Liver (tissue), 9 donors: Measurements from ENCODE around the gene KRT85. TPM values are rescaled to one million over a fixed set of nuclear protein-coding genes. Genes with fewer than 3 reads are reported as not detected.

Experiments
- DNase-seq: peaks from one replicate; pipeline ENCODE4 v3.0.0-alpha.2; 2017; ENCODE audit warnings: low spot score
- H3K27ac ChIP-seq, 2 donors: one replicate each; pipeline ENCODE4 v1.7.0; 2013; ENCODE audit warnings: inconsistent platforms in 2 of 2, low read length in 2 of 2, control low read depth in 1 of 2, low read depth in 1 of 2, mild to moderate bottlenecking in 1 of 2
- H3K27me3 ChIP-seq, 4 donors: one replicate each; pipeline versions ENCODE4 v1.6.1 to v1.7.0; 2013; ENCODE audit warnings: low read length in 3 of 4, inconsistent platforms in 1 of 4, mild to moderate bottlenecking in 1 of 4, moderate library complexity in 1 of 4; ENCODE audit not compliant: control insufficient read depth in 4 of 4, insufficient read depth in 4 of 4
- H3K36me3 ChIP-seq, 4 donors: one replicate each; pipeline versions ENCODE4 v1.6.1 to v1.7.0; 2013; ENCODE audit warnings: low read length in 3 of 4, mild to moderate bottlenecking in 3 of 4, low read depth in 1 of 4, moderate library complexity in 1 of 4; ENCODE audit not compliant: control insufficient read depth in 4 of 4, insufficient read depth in 3 of 4
- H3K4me1 ChIP-seq, 4 donors: one replicate each; pipeline versions ENCODE4 v1.6.1 to v1.7.0; 2013; ENCODE audit warnings: low read length in 3 of 4, mild to moderate bottlenecking in 3 of 4, moderate library complexity in 1 of 4; ENCODE audit not compliant: control insufficient read depth in 4 of 4, insufficient read depth in 4 of 4
- H3K4me3 ChIP-seq, 3 donors: one replicate each; pipeline versions ENCODE4 v1.6.1 to v1.7.0; 2013; ENCODE audit warnings: low read length in 3 of 3, control low read depth in 1 of 3, low read depth in 1 of 3, mild to moderate bottlenecking in 1 of 3
- H3K9ac ChIP-seq, 2 donors: one replicate each; pipeline ENCODE4 v1.7.0; 2013; ENCODE audit warnings: low read length in 2 of 2, mild to moderate bottlenecking in 2 of 2, moderate library complexity in 2 of 2, control low read depth in 1 of 2, low read depth in 1 of 2
- H3K9me3 ChIP-seq, 4 donors: one replicate each; pipeline versions ENCODE4 v1.6.1 to v1.7.0; 2013; ENCODE audit warnings: low read length in 3 of 4; ENCODE audit not compliant: control insufficient read depth in 4 of 4
- CTCF ChIP-seq: fragments of 150-350 bp; IDR thresholded peaks from 2 replicates; pipeline ENCODE4 v1.5.1; 2017; ENCODE audit warnings: improper control_type of control experiment, low read depth, low read length; ENCODE audit not compliant: missing input control
- EGR1 ChIP-seq, 2 donors: IDR thresholded peaks; 2 replicates each; pipeline ENCODE4 v1.6.1; 2016 to 2018; ENCODE audit warnings: antibody characterized with exemption in 2 of 2, low read depth in 2 of 2
- FOXA1 ChIP-seq: IDR thresholded peaks from 2 replicates; pipeline ENCODE4 v1.6.1; 2016; ENCODE audit warnings: antibody characterized with exemption
- FOXA2 ChIP-seq: IDR thresholded peaks from 2 replicates; pipeline ENCODE4 v1.6.1; 2016; ENCODE audit warnings: antibody characterized with exemption
- GABPA ChIP-seq, 2 donors: IDR thresholded peaks in 1 of 2; conservative IDR thresholded peaks in 1 of 2; 2 replicates each; pipeline ENCODE4 v1.6.1; 2016; ENCODE audit warnings: antibody characterized with exemption in 2 of 2, mild to moderate bottlenecking in 1 of 2, moderate library complexity in 1 of 2
- HNF4A ChIP-seq, 2 donors: conservative IDR thresholded peaks; 2 replicates each; pipeline ENCODE4 v1.6.1; 2016; ENCODE audit warnings: antibody characterized with exemption in 2 of 2, mild to moderate bottlenecking in 2 of 2
- HNF4G ChIP-seq: IDR thresholded peaks from 2 replicates; pipeline ENCODE4 v1.6.1; 2016; ENCODE audit warnings: antibody characterized with exemption
- JUND ChIP-seq, 2 donors: IDR thresholded peaks; 2 replicates each; pipeline ENCODE4 v1.6.1; 2016; ENCODE audit warnings: antibody characterized with exemption in 2 of 2
- MAX ChIP-seq: IDR thresholded peaks from 2 replicates; pipeline ENCODE4 v1.6.1; 2016; ENCODE audit warnings: antibody characterized with exemption
- NR2F2 ChIP-seq: IDR thresholded peaks from 2 replicates; pipeline ENCODE4 v1.6.1; 2016; ENCODE audit warnings: antibody characterized with exemption
- RAD21 ChIP-seq, 2 donors: IDR thresholded peaks; 2 replicates each; pipeline ENCODE4 v1.6.1; 2016; ENCODE audit warnings: antibody characterized with exemption in 2 of 2, mild to moderate bottlenecking in 2 of 2
- RXRA ChIP-seq, 2 donors: IDR thresholded peaks; 2 replicates each; pipeline ENCODE4 v1.6.1; 2017 to 2018; ENCODE audit warnings: antibody characterized with exemption in 2 of 2, mild to moderate bottlenecking in 1 of 2
- SP1 ChIP-seq: IDR thresholded peaks from 2 replicates; pipeline ENCODE4 v1.6.1; 2018; ENCODE audit warnings: antibody characterized with exemption, mild to moderate bottlenecking
- TAF1 ChIP-seq: conservative IDR thresholded peaks from 2 replicates; pipeline ENCODE4 v1.6.1; 2016; ENCODE audit warnings: antibody characterized with exemption, mild to moderate bottlenecking
- YY1 ChIP-seq: IDR thresholded peaks from 2 replicates; pipeline ENCODE4 v1.6.1; 2016; ENCODE audit warnings: antibody characterized with exemption, mild to moderate bottlenecking
- ZBTB33 ChIP-seq: IDR thresholded peaks from 2 replicates; pipeline ENCODE4 v1.6.1; 2016; ENCODE audit warnings: antibody characterized with exemption
- WGBS: extraction: QIAGEN DNeasy Blood & Tissue Kit; methylation state at CpG from one replicate; pipeline ENCODE4 v1.1.7; 2013; 5-methylcytosine and 5-hydroxymethylcytosine counted together
- polyA plus RNA-seq, 2 donors: library from polyadenylated mRNA; stranded (reverse) in 1 of 2; unstranded in 1 of 2; fragments of 200-250 nt in 1 of 2; fragments of >200 nt in 1 of 2; fragmentation: Nextera tagmentation in 1 of 2; extraction: Ambion mirVana in 1 of 2; gene quantifications; one replicate each; pipeline versions ENCODE4 v1.2.1 to v1.2.3, GENCODE V29; 2013 to 2015
- total RNA-seq, 2 donors: library from RNA; depleted of rRNA; stranded (reverse); fragments of >200 nt; gene quantifications; one replicate each; pipeline ENCODE4 v1.2.3, GENCODE V29; 2014
- TF ChIP-seq, protein P1 (sequence below): IDR thresholded peaks from 2 replicates; pipeline ENCODE4 v1.6.1; 2016; ENCODE audit warnings: antibody characterized with exemption
- TF ChIP-seq, protein P2 (sequence below): IDR thresholded peaks from 2 replicates; pipeline ENCODE4 v1.6.1; 2016; ENCODE audit warnings: antibody characterized with exemption, mild to moderate bottlenecking
- donor health status: healthy.
- donor health status: healthy.
- donor health status: healthy.
- donor health status: healthy.
- donor health status: healthy.

The KRT85 gene
- total and polyA plus RNA-seq, 4 donors: not detected

- TF ChIP-seq, protein P1, sequence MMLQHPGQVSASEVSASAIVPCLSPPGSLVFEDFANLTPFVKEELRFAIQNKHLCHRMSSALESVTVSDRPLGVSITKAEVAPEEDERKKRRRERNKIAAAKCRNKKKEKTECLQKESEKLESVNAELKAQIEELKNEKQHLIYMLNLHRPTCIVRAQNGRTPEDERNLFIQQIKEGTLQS: no peak
- peak; percentile 84 to 85 for TF ChIP-seq HNF4A (conservative IDR thresholded peaks at IDR 0.05)
- TF ChIP-seq MAX: no peak
- TF ChIP-seq NR2F2: no peak
- TF ChIP-seq TAF1: no peak
- TF ChIP-seq, protein P2, sequence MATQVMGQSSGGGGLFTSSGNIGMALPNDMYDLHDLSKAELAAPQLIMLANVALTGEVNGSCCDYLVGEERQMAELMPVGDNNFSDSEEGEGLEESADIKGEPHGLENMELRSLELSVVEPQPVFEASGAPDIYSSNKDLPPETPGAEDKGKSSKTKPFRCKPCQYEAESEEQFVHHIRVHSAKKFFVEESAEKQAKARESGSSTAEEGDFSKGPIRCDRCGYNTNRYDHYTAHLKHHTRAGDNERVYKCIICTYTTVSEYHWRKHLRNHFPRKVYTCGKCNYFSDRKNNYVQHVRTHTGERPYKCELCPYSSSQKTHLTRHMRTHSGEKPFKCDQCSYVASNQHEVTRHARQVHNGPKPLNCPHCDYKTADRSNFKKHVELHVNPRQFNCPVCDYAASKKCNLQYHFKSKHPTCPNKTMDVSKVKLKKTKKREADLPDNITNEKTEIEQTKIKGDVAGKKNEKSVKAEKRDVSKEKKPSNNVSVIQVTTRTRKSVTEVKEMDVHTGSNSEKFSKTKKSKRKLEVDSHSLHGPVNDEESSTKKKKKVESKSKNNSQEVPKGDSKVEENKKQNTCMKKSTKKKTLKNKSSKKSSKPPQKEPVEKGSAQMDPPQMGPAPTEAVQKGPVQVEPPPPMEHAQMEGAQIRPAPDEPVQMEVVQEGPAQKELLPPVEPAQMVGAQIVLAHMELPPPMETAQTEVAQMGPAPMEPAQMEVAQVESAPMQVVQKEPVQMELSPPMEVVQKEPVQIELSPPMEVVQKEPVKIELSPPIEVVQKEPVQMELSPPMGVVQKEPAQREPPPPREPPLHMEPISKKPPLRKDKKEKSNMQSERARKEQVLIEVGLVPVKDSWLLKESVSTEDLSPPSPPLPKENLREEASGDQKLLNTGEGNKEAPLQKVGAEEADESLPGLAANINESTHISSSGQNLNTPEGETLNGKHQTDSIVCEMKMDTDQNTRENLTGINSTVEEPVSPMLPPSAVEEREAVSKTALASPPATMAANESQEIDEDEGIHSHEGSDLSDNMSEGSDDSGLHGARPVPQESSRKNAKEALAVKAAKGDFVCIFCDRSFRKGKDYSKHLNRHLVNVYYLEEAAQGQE: no peak
- TF ChIP-seq HNF4G: peak; percentile 40
- peak in 1 of 2 donors; percentile 19 for TF ChIP-seq RXRA (IDR thresholded peaks at IDR 0.05)
- no peak for TF ChIP-seq RAD21 (IDR thresholded peaks at IDR 0.05)
- TF ChIP-seq FOXA2: no peak
- TF ChIP-seq GABPA (IDR thresholded peaks at IDR 0.05 in 1 of 2, conservative IDR thresholded peaks at IDR 0.05 in 1 of 2): no peak
- TF ChIP-seq FOXA1: no peak
- TF ChIP-seq CTCF: no peak
- TF ChIP-seq EGR1 (IDR thresholded peaks at IDR 0.05; ENCODE audit: low read depth in 2 of 2): no peak
- no peak for TF ChIP-seq JUND (IDR thresholded peaks at IDR 0.05)
- no peak for TF ChIP-seq SP1
- no peak for TF ChIP-seq YY1
- TF ChIP-seq ZBTB33: no peak
- H3K27ac ChIP-seq: no peak overlapping the region
- no peak overlapping the region for H3K4me3 ChIP-seq
- H3K36me3 ChIP-seq: no peaks in the 10 kb centered on the region
- no peak for DNase-seq
- H3K9ac ChIP-seq: no peak overlapping the region
- H3K9me3 ChIP-seq: no peaks in the 10 kb centered on the region
- peaks cover 0 to 15% (median 7%) of the 10 kb centered on the region in 4 donors for H3K4me1 ChIP-seq
- no peaks in the 10 kb centered on the region for H3K27me3 ChIP-seq
- 71% methylated on average over 12 of the region's 12 CpGs for WGBS
Observed at GRCh38 chr12:52363111-52363679, 4.1 kb downstream of the KRT85 start.
